KG1 (cell line): ENCODE results near the gene RANBP3.
"Not testable (repeated sequence)": the region's sequence is repeated elsewhere in the genome, so short reads cannot be mapped to it uniquely, and the experiment has no call there.

Experiments used
- DNase-seq: peaks from one replicate; lab custom pipeline; 2025; lab: John Stamatoyannopoulos, UW

The RANBP3 gene

DNA sequence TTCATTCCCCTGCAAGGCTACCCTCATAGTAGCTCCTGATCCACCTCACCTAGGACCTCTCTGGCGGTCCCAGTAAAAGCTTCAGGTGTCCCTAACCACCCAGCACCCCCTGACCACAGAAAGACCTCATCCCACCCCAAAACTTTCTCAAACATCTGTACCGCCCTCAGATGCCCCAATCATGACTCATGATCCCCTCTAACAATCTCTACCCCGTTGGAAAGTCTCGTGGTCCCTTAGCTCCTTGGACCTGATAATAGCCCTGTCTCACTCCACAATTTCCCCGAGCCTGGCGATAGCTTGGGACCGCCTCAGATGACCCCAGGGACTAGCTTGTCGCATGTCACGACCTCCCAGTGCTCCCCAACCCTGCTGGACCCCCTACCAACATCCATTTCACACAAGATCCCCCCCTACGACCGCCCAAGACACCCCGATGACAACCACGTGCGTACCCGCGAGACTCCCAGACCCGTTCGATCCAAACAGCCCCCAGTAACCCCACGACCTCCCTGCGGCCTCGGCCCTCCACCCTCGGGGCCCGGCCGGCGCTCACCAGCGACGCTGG lies 74.8 kb downstream of the RANBP3 start:
- peak; percentile 18 for DNase-seq

DNA sequence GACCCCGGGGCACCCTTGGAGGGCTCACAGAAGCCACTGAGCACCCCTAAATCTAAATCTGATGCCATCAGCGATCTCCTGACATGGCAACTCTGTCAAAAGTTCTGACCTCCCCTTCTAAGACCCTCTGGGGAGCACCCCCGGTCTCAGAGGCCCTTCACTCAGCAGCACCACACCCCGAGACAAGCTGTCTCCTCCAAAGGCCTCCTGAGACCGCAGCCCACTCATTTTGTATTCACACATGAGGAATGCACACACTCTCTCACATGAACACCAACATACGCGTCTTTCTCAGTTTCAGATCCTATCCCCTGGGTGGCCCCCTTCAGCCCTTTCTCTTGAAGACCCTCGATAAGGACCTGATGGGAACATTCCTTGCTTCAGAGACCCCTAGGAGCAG lies 77.0 kb downstream of the RANBP3 start:
- DNase-seq = no peak

- DNase-seq = no peak
Observed at GRCh38 chr19:5899728-5900526, 78.0 kb downstream of the RANBP3 start.

DNA sequence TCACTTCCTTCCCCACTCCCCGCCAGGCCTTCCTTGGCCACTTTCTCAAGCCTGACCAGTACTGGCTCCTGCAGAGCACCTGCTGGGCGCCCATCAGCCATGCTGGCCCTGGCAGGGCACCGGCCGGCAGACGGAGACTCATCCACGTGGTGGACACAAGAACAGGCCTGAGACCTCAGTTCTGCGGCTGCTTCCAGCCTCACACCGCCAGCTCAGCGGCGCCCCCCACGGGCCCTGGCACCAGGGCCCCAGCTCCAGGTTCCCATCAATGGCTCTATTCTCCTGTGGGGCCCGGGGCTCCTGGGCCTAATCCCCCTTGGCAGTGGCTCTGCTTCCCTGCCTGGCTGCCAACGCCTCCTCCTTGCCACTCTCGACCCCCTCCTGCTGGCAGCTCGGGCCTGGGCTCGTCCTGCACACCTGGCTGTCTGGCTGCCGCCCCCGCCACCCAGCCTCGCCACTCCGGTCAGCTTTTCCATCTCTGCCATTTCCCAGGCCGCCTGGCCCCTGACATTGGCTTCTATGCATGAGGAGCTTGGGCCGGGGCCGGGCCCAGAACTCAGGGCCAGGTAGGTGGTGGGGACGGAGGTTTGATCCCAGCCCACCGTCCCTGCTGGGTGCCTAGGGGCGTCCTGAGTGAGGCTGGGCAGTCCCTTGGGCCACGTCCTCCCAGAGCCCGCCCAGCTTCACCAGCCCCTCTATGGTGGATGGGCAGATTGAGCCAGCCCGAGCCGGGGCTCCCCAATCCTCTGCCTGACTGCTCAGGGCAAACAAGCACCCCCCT lies 80.6 kb downstream of the RANBP3 start:
- DNase-seq = no peak

- no peak for DNase-seq
Observed at GRCh38 chr19:5896365-5897076, 81.4 kb downstream of the RANBP3 start.

DNA sequence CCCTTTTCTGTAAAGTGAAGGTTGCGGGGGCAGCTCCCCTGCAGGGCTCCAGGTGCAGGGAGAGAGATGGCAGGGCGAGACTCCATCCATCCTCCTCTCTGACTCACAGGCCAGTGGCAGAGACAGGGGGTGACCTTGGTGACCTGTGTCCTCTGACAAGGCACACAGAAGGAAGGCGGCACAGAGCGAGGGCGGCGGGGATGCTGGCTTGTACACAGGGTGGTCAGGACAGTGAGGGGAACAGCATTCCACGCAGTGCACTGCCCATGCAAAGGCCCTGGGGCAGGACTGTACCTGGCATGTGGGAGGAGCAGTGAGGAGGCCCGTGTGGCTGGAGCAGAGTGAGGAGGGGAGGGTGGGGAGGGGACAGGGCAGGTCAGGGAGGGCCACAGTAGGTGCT lies 82.0 kb downstream of the RANBP3 start:
- no peak for DNase-seq

DNA sequence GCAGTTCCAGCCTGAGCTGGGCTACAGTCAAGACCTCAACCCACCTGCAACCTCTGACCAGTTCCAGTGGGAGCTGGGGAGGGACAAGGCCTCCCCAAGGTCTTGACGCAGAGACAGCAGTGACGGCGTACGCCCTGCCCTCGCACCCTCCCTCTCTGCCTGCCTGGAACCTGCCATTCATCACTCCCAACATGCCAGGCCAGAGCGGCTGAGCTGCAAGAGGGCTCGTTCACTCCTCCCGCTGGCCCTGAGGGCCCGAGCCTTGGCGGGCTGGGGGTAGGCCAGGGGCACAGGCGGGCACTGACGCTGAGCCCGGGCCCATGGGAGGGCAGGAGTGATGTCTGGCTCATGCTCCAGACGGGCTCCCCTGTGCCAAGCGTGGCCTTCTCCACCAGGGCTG lies 82.5 kb downstream of the RANBP3 start:
- DNase-seq = no peak

DNA sequence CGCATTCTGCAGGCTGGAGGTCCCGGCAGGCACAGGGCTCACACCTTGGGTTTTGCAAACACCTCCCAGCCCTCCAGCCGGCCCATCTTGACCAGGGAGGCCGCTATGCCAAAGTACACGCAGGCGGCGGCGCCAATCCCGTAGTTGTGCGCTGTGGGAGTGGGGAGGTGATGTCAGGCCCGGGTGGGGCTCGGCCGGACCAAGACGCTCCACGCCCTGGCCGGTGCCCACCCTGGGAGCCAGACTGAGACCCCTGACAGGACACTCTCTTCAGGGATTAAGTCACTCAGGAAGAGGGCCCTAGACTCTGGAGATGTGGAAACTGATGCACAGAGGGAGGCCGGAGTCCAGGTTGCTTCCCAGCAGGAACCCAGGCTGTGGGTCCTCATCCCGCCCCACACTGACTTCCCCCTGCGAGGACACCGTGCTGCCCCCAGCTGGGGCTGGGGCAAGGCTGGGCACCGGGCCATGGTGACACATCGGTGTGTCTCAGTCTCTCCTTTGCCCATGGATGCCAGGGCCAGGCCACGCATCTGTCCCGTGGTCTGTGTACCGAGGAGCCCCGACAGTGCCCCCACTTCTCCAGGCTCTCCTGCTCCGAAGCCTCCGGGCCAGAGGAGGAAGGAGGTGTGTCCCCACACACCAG lies 83.1 kb downstream of the RANBP3 start:
- DNase-seq = no peak

- no peak for DNase-seq
Observed at GRCh38 chr19:5893907-5894703, 83.8 kb downstream of the RANBP3 start.

- DNase-seq = no peak
Observed at GRCh38 chr19:5893296-5893903, 84.5 kb downstream of the RANBP3 start.

- DNase-seq = no peak
Observed at GRCh38 chr19:5892772-5893275, 85.1 kb downstream of the RANBP3 start.

GRCh38 chr19:5891938-5892771 lies 85.8 kb downstream of the RANBP3 start:
- DNase-seq = no peak

- DNase-seq = no peak
Observed at GRCh38 chr19:5891572-5891937, 86.4 kb downstream of the RANBP3 start.

- no peak for DNase-seq
Observed at GRCh38 chr19:5890099-5890498, 87.8 kb downstream of the RANBP3 start.

- no peak for DNase-seq
Observed at GRCh38 chr19:5889288-5889971, 88.5 kb downstream of the RANBP3 start.

DNA sequence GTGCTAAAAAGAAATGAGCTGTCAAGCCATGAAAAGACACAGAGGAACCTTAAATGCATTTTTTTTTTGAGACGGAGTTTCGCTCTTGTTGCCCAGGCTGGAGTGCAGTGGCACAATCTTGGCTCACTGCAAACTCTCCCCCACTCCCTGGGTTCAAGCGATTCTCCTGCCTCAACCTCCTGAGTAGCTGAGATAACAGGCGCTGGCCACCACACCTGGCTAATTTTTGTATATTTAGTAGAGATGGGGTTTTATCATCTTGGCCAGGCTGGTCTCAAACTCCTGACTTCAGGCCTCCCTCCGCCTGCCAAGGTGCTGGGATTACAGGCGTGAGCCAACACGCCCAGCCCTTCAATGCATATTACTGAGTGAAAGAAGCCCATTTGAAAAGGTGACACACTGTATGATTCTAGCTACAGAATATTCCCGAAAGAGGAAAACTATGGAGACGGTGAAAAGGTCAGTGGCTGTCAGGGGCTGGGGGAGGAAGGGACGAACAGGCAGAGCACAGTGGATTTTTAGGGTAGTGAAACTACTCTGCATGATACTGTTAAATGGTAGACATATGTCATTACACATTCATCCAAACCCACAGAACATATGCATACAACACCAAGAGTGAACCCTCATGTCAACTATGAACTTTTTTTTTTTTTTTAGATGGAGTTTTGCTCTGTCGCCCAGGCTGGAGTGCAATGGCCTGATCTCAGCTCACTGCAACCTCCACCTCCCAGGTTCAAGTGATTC lies 93.7 kb downstream of the RANBP3 start:
- not testable (repeated sequence) for DNase-seq

- DNase-seq = not testable (repeated sequence)
Observed at GRCh38 chr19:5883157-5883873, 94.6 kb downstream of the RANBP3 start.
